ENCODE results near the gene GABRG3.

The GABRG3 gene

DNA sequence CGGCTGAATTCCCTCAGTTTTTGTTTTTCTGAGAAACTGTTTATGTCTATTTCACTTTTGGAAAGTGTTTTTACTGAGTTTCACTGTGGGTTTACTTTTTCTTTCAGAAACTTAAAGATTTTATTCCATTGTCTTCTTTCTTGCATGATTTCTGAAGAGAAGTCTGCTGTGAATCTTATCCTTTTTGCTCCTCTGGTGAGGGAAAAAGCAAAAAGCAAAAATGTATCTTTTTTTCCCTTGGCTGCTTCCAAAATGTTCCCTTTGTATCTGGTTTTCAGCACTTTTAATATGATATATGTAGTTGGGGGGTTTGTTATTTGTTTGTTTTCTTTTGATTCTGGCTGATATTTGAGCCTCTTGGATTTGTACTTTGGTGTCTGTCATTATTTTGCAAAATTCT lies 538.0 kb downstream of the GABRG3 start:
- no peak for DNase-seq (ENCODE audit: low read depth)

DNA sequence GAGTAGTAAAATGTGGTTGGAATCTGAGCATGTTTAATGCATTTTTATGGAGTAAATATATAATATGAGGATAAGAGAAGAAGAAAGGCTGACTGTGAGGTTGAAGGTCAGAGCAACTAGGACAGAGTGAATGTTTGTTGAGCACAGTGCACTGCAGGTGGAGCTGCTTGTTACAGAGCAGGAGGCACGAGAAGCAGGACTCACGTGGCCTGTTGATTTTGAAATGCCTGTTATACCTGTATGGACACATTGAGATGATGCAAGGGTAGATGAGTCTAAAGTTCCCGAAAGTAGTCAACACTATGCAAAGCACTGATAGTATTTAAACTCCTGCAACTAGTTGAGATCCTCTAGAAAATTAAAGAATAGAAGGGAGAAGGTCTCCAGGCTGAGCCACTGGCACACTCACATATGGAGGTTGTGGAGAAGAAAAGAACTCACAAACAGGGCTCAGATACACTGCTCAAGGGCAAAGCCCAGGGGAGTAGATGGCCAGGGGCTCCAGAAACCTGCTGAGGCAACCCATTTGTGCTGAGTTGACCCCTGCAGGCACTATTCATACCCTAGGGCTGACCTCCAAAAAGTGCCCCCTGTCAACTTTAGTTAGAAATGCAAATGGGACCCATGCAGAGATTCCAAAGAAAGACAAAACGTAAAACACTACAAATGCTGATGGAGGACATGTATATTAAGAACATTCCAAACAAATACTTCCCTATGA lies 541.5 kb downstream of the GABRG3 start:
- DNase-seq (ENCODE audit: low read depth) = no peak

DNA sequence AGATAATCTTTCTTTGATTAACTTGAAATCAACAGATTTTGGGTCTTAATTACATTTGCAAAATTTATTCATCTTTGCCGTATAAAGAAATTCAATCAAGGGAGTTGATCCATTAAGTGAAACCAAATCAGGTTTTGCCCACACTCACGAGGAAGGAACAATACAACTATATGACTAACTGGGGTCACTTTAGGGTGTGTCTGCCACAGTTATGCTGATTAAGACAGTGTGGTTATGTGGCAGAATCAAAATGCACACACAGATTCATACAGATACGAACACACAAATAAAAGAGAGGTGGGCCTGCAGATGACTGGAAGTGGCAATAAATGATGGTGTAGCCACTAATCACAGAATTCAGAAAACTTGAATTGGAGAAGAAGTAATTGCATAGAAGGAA lies 543.5 kb downstream of the GABRG3 start:
- DNase-seq (ENCODE audit: low read depth) = no peak

- DNase-seq (ENCODE audit: low read depth) = no peak
Observed at GRCh38 chr15:27527490-27528067, 556.6 kb downstream of the GABRG3 start.

DNA sequence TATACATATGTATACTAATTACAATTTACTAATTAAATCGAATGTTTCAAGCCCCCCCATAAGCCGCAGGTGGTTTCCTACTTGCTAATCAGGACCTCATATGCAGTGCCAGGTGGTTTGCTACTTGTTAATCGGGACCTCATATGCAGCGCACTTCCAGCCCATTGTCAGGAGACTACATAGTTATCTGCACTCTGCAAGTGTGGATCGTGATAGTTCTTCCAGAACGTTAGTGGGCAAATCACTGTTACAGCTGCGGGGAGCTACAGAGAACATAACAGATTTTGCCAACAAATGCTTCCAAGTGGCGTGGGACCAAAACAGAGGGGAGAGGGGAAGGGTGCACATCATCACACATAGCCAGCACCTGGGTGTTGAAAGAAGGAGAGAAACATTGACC lies 558.4 kb downstream of the GABRG3 start:
- DNase-seq (ENCODE audit: low read depth) = no peak

DNA sequence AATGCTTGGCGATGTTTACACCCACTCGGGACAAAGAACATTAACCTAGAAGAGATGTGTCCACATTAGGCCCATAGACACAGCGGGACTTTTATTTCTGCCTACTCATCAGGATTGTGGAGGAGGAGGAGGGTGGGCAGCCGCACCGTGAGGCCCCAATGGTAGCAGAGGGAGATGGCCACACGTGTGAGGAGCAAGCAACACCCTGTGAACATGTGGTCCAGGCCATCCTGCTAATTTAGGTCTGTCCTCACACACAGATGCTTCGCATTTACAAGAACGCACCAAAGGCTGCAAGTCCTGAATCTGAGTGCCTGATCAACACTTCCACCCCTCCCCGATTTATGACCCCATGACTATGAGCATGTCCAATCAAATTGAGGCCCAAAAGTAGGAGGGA lies 560.0 kb downstream of the GABRG3 start:
- DNase-seq (ENCODE audit: low read depth) = no peak

- no peak for DNase-seq (ENCODE audit: low read depth)
Observed at GRCh38 chr15:27532358-27532757, 561.4 kb downstream of the GABRG3 start.

DNA sequence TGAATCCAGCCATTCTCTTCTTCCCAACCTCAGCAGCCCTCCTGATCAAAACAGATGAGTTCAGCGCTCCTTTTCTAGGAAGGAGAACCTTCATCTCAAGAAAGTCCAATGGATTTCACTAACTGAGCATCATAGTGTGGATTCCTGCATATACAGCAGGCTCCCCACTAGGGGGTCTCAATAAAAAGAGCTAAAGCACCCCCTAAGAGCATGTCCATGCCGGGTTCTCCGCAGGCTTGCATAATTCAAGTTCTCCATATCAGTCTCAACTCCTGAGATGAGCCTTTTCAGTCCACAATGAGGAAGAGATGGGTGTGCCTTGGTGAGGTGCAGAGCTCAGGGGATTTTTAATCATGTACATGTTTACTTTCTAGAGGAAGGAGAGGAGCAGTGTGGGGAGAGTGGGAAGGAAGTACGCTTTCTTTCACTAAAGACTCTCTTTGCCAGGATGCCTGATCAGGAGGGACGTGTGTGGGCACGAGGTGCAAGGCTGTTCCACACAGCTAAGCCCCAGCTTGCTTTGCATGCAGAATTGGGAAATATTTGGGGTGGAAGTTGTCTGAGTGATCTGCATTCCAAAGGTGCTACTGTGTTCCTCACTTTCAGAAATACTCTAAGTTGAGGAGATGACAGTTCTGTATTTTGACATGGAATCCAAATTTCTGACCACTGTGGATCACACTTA lies 564.6 kb downstream of the GABRG3 start:
- no peak for DNase-seq (ENCODE audit: low read depth)

- no peak for DNase-seq (ENCODE audit: low read depth)
Observed at GRCh38 chr15:27538325-27538724, 567.3 kb downstream of the GABRG3 start.

GRCh38 chr15:27541581-27541980 lies 570.6 kb downstream of the GABRG3 start:
- DNase-seq (ENCODE audit: low read depth) = no peak

DNA sequence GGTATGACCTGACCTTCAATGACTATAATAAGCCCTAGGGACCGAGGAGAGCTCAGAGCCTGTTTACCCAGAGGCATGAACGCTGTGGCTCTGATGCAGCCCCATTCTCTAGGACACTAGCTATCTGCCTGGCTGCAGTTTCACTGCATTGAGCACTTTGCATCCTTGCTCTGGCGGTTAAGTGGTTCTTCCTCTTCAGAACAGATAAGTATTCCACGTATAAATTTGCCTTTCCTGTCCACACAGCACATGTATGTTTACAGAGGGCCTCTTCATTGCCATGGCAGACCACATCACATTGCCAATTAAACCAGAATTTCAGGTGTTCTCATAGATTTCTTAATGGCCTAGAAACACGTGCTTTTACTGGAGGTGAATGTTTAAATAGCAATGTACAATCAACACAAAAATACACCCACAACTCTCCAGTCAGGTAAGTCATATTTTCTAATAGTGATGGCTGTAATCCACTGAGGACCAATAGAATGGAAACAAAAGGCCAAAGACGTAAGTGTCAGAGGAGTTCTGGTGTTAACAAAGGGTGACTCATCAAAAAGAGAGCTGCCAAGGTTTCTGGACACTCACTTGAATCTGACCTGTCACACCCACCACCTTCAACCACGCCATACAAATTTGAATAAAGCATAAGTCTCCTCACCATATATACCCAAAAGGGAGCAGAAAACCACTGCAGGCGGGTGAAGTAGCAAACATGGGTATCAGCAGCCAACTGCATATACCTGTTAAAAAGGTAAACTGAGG lies 574.7 kb downstream of the GABRG3 start:
- no peak for DNase-seq (ENCODE audit: low read depth)

DNA sequence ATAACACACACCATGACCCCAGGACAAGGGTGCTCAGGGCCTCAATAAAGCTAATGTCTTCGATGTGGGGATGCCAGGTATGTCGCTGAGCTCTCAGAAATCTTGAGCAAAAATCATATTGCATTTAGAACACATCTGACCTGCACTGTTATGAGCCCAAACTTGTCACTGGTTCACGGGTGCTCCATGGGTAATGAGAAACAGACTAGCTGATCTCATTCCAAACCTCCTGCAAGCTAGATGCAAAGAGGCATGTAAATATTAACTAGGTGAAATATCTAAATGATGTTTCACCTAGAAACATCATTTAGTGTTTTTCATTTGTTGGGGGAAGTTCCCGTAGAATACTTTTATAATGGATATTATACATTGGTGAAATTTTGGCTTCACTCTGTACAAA lies 578.8 kb downstream of the GABRG3 start:
- no peak for DNase-seq (ENCODE audit: low read depth)

GRCh38 chr15:27550635-27551034 lies 579.7 kb downstream of the GABRG3 start:
- DNase-seq (ENCODE audit: low read depth) = no peak

GRCh38 chr15:27561816-27562215 lies 590.8 kb downstream of the GABRG3 start:
- no peak for DNase-seq (ENCODE audit: low read depth)

GRCh38 chr15:27563765-27564370 lies 592.9 kb downstream of the GABRG3 start:
- DNase-seq (ENCODE audit: low read depth) = no peak

DNA sequence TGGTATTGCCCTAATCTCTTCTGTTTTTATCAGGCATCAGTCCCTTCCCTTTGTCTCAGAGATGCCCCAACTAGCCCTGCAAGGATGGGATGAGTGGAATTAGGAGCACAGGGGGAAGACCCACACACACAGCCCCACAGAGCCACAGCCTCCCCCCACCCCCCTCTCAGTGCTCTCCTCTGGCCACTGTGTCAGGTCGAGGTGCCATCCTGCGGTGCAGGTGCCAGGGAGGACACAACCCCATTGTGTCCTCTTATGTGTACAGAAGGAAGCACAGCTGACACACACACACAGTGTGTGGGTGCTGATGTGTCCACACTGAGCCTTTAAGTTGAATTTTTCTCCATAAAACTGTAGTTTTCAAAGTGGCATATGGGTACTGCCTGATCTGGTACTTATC lies 593.7 kb downstream of the GABRG3 start:
- no peak for DNase-seq (ENCODE audit: low read depth)

DNA sequence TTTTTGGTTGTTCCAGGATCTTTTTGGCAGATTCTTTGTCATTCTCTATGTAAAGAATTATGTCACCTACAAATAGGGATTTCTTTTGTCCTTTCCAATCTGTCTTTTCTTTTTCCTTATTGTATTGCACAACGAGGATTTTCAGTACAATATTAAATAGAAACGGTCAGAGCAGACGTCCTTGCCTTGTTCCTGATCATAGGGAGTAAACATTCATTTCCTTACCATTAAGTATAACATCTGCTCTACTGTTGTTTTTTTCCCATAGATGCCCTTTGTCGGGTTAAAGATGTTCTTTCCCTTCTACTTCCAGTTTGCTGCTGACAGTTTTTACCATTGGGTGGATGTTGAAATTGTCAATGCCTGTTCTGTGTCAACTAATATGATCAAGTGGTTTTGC lies 599.8 kb downstream of the GABRG3 start:
- DNase-seq (ENCODE audit: low read depth) = no peak

- no peak for DNase-seq (ENCODE audit: low read depth)
Observed at GRCh38 chr15:27573805-27574485, 603.0 kb downstream of the GABRG3 start.

DNA sequence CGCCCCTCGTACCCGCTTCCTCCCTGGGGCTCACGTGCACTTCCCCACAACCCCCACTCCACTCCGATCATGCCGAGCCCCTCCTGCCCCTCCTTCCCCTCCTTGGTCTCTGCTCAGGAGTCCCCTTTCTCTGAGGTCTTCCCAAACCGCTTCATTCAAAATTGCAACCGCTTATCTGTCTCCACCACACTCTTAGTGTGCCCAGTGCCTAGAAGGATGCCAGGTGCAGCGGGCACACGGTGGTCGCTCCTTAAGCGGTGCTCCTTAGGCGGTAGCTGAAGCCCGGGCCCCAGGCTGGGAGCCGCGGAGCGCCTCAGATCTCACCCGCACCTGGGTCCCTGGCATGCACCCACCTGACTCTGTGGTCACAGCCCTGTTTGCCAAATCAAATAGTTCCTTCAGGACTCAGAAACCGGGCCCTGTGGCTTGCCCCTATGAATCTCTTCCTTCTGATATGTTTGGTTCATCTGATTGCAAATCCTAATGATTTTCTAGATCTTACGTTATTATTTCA lies 603.6 kb downstream of the GABRG3 start:
- DNase-seq (ENCODE audit: low read depth) = no peak

DNA sequence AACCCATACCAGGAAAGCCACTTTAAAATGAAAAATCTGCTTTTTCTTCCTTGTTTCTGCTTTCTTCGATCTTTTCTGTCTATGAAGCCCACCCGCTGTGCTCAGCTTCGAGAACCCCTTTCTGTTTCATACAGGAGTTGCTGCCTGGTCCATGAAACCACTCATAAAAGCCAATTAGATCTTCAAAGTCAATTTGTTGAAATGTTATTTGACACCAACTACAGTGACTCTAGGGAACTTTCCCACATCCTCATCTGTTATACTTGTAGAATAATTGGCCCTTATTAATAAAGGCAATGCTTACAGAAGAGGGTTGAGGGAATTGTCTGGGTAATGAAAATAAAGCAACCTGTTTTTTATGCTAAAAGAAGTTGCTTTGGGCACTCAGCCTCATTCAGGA lies 604.5 kb downstream of the GABRG3 start:
- DNase-seq (ENCODE audit: low read depth) = no peak

GRCh38 chr15:27576576-27576975 lies 605.6 kb downstream of the GABRG3 start:
- DNase-seq (ENCODE audit: low read depth) = no peak

GRCh38 chr15:27579738-27580137 lies 608.8 kb downstream of the GABRG3 start:
- DNase-seq (ENCODE audit: low read depth) = no peak
